ENCODE data around the gene PHF1. TPM values are rescaled to one million over a fixed set of nuclear protein-coding genes. Genes with fewer than 3 reads are reported as not detected.

PHF1 gene
- total and polyA plus RNA-seq, 2 of the 13 experiments (the other 11 are each of a cell fraction or from before 2014, with no cell fraction given), result 25.4 to 61.9 TPM

DNA sequence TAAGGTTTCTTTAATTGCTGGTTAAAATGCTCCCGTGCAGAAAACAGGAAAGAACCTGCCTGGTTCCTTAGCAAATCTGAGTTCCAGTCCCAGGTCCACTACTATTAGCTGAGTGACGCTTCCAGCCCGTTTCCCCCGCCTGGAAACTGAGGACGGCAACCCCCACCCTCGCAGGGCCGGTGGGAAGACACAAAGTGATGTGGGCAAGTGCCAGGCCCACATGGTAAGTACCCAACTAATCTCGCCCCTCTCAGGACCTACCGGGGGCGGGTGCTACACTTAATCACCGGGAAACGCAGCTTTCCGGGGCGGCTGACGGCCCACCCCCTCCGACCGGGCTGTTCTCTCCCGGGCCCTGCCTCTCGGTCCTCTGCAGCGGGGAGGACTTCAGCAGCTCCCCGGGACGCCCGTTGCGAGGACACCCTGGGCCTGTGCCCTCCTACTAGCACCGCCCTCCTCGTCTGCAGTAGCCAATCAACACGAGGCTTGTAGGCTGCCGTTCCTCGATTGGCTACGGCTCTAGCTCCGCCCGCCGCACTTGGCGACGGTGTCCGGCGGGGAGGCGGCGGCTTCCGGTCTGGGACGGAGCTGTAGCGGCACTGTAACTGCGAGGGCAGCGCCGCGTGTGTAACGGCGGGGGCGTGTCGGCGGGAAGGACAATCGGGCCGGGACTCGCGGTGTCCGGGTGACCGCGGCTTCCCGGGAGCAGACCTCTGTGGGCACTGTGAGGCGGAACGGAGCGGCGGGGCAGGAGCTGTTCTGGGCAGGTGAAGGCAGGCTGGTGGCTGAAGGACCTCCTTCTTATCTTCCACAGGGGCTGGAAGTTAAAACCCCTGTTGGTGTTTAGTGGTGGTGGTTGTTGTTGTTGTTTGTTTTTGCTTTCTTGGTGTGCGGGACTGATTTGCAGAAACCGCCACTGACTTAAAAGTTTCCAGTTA lies 43.5 kb downstream of the PHF1 start, which contains the start of gene ZBTB9 (continued):
- TF ChIP-seq, protein P1, sequence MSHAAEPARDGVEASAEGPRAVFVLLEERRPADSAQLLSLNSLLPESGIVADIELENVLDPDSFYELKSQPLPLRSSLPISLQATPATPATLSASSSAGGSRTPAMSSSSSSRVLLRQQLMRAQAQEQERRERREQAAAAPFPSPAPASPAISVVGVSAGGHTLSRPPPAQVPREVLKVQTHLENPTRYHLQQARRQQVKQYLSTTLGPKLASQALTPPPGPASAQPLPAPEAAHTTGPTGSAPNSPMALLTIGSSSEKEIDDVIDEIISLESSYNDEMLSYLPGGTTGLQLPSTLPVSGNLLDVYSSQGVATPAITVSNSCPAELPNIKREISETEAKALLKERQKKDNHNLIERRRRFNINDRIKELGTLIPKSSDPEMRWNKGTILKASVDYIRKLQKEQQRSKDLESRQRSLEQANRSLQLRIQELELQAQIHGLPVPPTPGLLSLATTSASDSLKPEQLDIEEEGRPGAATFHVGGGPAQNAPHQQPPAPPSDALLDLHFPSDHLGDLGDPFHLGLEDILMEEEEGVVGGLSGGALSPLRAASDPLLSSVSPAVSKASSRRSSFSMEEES (CRISPR knock-in tag; IDR thresholded peaks at IDR 0.05), result peak; percentile 66
- TF ChIP-seq ZNF891 (CRISPR knock-in tag; IDR thresholded peaks at IDR 0.05) (peak; percentile 95), RNF2 (conservative IDR thresholded peaks at IDR 0.05; ENCODE audit: low read depth) (peak; percentile 94), ZNF430 (CRISPR knock-in tag; IDR thresholded peaks at IDR 0.05) (peak; percentile 96), ZNF503 (CRISPR knock-in tag; IDR thresholded peaks at IDR 0.05) (peak; percentile 67), ZNF292 (CRISPR knock-in tag; IDR thresholded peaks at IDR 0.05; ENCODE audit: borderline replicate concordance, low read depth) (peak; percentile 82), NR2C2 (CRISPR knock-in tag; IDR thresholded peaks at IDR 0.05; ENCODE audit: borderline replicate concordance) (peak; percentile 82), MAF1 (CRISPR knock-in tag; IDR thresholded peaks at IDR 0.05; ENCODE audit: borderline replicate concordance) (peak; percentile 28; the same call in 1 of the 2 replicates), SUZ12 (IDR thresholded peaks at IDR 0.05; ENCODE audit: low read depth, low read length) (no peak), MAFF (IDR thresholded peaks at IDR 0.05; ENCODE audit: low read depth, low read length) (no peak), ZNF12 (CRISPR knock-in tag; IDR thresholded peaks at IDR 0.05) (0 out of 2 replicates have a peak, but pooled peaks have one; percentile 56), HNRNPUL1 (IDR thresholded peaks at IDR 0.05; ENCODE audit: low read depth, low read length) (no peak), ETS1 (CRISPR knock-in tag; IDR thresholded peaks at IDR 0.05) (peak; percentile 88; the same call in 1 of the 2 replicates), SIX4 (CRISPR knock-in tag; IDR thresholded peaks at IDR 0.05) (no peak)
- TF ChIP-seq, protein P2, sequence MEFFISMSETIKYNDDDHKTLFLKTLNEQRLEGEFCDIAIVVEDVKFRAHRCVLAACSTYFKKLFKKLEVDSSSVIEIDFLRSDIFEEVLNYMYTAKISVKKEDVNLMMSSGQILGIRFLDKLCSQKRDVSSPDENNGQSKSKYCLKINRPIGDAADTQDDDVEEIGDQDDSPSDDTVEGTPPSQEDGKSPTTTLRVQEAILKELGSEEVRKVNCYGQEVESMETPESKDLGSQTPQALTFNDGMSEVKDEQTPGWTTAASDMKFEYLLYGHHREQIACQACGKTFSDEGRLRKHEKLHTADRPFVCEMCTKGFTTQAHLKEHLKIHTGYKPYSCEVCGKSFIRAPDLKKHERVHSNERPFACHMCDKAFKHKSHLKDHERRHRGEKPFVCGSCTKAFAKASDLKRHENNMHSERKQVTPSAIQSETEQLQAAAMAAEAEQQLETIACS (CRISPR knock-in tag; IDR thresholded peaks at IDR 0.05), result no peak
- TF ChIP-seq, protein P3, sequence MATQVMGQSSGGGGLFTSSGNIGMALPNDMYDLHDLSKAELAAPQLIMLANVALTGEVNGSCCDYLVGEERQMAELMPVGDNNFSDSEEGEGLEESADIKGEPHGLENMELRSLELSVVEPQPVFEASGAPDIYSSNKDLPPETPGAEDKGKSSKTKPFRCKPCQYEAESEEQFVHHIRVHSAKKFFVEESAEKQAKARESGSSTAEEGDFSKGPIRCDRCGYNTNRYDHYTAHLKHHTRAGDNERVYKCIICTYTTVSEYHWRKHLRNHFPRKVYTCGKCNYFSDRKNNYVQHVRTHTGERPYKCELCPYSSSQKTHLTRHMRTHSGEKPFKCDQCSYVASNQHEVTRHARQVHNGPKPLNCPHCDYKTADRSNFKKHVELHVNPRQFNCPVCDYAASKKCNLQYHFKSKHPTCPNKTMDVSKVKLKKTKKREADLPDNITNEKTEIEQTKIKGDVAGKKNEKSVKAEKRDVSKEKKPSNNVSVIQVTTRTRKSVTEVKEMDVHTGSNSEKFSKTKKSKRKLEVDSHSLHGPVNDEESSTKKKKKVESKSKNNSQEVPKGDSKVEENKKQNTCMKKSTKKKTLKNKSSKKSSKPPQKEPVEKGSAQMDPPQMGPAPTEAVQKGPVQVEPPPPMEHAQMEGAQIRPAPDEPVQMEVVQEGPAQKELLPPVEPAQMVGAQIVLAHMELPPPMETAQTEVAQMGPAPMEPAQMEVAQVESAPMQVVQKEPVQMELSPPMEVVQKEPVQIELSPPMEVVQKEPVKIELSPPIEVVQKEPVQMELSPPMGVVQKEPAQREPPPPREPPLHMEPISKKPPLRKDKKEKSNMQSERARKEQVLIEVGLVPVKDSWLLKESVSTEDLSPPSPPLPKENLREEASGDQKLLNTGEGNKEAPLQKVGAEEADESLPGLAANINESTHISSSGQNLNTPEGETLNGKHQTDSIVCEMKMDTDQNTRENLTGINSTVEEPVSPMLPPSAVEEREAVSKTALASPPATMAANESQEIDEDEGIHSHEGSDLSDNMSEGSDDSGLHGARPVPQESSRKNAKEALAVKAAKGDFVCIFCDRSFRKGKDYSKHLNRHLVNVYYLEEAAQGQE (IDR thresholded peaks at IDR 0.05; ENCODE audit: borderline replicate concordance in 1 of 2, low read depth in 1 of 2, low read length in 2 of 2), result no peak; a peak in 1 of 4 replicates
- TF ChIP-seq, protein P4, sequence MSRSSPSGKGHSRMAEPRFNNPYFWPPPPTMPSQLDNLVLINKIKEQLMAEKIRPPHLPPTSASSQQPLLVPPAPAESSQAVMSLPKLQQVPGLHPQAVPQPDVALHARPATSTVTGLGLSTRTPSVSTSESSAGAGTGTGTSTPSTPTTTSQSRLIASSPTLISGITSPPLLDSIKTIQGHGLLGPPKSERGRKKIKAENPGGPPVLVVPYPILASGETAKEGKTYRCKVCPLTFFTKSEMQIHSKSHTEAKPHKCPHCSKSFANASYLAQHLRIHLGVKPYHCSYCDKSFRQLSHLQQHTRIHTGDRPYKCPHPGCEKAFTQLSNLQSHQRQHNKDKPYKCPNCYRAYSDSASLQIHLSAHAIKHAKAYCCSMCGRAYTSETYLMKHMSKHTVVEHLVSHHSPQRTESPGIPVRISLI (CRISPR knock-in tag; IDR thresholded peaks at IDR 0.05; ENCODE audit: borderline replicate concordance), result peak; percentile 72; the same call in 1 of the 2 replicates
